Amniotic stem cell (primary cell): ENCODE results near the gene SMKR1.
"Not testable (repeated sequence)": the region's sequence is repeated elsewhere in the genome, so short reads cannot be mapped to it uniquely, and the experiment has no call there.

Experiments
- DNase-seq: peaks from one replicate; lab custom pipeline; 2025; lab: John Stamatoyannopoulos, UW

Gene SMKR1

DNA sequence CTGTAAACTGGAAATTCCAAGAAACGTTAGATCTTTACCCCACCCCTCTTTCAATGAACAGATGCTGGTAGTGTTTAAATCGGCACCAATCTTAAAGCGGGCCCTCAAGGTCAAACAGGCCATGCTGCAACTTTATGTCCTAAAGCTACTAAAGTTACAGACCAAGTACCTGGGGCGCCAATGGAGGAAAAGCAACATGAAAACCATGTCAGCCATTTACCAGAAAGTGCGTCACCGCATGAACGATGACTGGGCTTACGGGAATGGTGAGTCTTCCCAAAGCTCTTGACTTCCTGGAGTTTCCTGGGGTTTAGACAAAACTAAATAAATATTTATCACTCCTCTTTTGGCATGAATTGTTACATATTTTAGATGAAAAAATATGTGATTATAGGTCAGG, 19.6 kb upstream of the SMKR1 start:
- no peak for DNase-seq

DNA sequence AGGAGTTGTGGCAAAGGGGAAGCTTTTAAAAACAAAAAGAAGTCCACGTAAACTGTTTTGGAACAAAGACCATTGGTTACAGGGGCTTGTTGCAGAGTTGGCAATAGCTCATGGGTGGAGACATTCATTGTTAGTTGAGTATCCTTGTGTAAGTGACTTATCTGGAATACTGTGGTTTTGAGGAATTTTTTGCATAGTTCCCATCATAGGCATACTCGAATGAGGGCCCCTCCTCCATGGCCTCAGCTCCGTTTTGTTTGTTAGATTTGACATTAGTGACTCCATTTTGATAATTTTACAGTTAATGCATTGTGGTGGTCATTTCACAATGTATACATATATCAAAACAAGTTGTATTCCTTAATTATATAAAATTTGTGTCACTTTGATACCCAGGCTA, 12.8 kb upstream of the SMKR1 start:
- no peak for DNase-seq

DNA sequence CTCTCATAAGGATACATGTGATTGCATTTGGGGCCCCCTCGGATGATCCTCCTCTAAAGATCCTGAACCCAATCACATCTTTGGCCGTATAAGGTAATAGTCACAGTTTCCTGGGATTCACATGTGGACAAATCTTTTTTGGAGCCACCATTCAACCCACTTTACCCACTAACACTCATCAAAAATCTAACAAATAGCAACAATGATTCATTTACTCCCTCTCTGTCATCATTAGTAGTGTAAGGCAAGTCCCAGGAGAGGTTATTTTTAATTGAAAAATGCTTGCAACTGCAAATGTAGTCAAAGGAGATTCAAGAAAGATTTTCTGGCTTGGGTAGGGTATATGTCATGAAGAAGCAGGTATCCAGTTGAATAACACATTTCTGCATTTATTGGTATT, 9.9 kb upstream of the SMKR1 start:
- no peak for DNase-seq

DNA sequence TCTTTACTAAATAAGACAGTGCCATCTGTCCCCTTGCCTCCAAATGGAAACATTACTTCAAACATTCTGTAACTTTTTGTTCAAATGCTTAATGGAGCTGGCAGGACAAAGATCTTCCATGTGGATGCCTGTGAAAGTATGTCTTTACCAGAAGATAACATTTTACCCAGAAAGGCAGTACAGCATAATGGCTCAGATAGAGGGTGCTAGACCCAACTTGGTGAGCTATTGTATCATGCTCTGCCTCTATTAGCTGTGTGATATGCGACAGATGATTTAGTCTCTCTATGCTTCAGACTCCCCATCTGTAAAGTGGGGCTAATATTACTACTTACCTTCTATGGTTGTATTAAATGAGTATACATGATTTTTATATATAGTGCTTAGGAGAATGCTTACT, 8.8 kb upstream of the SMKR1 start:
- no peak for DNase-seq

DNA sequence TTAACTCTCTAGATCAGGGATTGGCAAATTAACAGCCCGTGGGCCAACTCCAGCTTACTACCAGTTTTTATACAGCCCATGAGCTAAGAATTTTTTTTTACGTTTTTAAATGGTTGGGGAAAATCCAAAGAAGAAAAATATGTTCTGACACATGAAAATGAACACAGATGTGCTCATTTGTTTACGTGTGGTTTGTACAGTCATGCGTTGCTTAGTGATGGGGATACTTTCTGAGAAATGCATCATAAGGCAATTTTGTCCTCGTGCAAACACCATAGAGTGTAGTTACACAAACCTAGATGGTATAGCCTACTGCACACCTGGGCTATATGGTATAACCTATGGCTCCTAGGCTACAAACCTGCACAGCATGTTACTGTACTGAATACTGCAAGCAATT, 8.3 kb upstream of the SMKR1 start:
- peak; percentile 79 for DNase-seq

DNA sequence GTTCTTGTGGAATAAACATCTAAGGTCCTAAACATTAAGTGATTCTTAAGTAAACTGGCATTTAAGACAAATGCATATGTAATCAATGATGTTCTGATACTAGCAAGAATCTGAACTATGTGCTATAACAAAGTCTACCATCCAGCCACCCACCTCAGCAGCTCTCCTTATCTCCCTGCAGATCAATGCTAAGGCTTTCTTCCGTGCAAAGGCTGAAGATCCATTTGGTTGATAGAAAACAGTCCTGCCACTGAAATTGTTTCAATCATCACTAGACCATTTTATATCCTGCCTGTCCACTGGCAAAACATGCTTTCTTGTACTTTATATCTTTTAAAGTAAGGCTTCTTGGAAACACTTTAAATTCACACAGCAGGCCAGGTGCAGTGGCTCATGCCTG, 6.3 kb upstream of the SMKR1 start:
- DNase-seq = no peak

DNA sequence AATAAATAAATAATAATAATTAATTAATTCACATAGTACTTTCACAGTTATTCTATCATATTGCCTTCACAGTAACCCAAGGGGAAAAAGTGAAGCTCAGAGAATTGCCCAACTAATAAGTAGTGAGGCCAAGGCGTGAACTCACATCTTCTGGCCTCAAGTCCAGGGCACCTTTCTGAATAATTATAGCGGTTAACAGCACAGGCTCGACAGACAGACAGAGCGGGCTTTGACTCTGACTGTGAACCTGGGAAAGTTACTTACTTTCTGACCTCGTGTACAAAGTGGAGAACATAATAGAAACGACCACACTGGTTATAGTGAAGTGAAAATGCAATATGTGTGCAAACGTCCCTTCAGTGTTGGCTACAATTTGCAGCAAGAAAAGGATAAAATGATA, 5.7 kb upstream of the SMKR1 start:
- no peak for DNase-seq

DNA sequence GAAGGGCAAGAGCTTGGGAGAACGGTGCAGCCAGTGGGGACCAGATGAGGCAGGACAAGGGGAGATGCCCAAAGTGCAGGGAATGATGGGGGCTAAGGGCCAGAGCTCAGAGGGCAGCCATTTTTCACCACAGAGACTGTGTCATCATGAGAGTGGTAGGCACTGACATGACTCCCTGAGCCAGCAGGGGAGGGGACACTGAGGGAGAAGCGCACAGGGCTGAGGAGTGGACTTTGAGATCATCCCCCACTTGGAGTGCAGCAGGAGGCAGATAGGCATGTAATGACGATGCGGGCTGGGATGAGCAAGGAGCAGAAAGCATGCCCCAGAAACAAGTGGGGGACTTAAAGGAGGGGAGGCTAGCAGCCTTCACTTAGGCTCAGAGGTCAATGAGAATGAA, 5.2 kb upstream of the SMKR1 start:
- no peak for DNase-seq

DNA sequence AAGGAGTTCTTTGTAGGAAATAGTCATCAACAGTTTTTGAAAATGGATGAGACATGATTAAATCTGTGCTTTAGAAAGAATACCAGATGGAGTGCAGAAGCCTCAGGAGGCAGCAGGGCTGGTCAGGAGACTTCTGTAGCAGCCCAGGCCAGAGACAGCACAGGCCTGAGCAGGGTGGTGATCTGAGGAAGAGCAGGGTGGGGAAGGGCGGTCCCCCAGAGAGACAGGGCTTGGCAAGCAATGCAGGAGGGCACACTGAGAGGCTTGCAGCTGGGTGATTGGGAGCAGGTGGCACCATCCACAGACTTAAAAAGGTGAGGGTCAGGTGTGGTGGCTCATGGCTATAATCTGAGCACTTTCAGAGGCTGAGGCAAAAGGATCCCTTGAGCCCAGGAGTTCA, 4.3 kb upstream of the SMKR1 start:
- DNase-seq = no peak

DNA sequence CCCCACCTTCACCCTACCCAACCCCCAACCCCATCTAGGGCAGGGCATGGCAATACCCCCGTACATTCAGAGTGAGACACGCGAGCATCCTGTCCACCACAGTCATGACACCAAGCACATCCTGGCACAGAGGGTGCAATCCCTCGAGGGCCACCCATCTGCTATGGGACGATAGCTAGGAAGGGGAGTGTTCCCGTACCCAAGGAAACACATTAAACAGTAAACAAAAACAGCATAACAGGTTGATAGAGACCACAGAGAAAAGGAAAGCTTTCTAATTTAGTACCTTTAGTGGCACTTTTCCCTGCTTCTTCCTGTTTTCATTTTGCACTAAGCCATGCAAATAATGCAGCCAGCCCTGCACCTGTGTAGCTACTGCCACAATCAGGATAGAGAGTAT, 2.3 kb upstream of the SMKR1 start:
- DNase-seq = no peak

DNA sequence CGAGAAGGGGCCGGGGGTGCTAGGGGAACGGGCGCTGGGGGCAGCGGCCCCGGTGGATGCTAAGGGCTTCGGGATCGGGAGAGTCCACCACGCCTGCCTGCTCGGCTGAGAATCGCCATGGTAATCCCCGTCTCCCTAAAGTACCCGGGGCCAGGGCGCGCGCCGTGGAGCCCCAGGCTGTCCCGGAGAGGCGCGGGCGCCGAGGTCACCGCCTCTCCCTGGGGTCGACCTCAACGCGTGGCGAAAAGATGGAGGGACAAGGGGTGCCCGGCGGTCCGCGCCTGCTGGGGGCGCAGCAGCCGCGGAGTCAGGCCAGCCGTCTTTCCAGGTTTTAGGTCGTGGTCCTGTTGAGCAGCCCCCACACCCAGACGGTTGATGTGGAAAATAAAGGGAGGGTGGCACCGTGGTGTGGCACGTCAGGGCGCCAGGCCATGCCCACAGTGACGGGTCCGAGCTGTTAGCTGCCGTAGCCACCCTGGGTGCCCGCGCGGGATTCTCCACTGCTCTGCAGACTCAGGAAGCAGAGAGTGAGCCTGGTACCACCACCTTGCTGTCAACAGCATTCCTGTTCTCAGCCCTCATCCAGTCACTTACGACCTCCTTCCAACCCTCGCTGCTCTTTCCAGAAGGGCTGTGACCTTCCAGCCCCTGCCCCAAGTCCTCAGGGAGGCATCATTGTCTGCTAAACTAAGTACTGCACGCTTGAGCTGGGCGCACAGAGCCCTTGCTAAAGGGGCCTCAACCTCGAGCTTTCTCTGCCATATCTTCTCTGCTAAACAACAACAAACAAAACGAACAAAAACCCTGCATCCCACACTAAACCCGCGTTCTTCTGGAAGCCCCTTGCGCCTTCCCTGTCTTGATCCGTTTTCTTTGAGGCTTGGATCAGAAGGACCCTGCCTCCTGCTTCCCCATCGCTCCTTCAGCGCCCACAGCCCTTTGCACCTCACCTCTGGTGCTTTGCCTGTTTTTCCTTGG, 666 bp downstream of the SMKR1 start:
- DNase-seq = no peak

DNA sequence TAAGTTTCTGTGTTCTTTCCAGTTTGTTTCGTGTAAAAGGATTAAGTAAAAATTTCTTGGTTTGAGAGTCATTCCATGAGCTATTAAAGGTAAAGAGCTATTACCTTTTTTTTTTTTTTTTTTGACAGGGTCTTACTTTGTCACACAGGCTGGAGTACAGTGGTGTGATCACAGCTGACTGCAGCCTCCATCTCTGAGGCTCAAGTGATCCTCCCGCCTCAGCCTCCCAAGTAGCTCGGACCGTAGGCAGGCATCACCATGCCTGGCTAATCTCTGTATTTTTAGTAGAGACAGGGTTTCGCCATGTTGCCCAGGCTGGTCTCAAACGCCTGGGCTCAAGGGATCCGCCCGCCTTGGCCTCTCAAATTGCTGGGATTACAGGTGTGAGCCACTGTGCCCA, 1.4 kb downstream of the SMKR1 start:
- no peak for DNase-seq

DNA sequence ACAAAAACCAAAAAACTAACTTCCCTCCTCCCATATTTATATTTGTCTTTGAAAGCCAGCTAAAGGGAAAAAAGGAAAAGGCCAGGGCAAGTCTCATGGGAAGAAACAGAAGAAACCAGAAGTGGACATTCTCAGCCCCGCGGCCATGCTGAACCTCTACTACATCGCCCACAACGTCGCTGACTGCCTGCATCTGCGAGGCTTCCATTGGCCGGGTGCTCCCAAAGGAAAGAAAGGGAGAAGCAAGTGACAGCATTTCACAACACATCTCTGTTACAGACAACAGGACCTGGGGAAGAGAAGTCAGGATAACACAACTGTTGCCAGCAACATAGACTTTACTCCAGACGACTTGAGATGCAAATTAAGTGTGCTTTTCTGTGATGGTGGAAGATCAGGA, 9.9 kb downstream of the SMKR1 start:
- no peak for DNase-seq

DNA sequence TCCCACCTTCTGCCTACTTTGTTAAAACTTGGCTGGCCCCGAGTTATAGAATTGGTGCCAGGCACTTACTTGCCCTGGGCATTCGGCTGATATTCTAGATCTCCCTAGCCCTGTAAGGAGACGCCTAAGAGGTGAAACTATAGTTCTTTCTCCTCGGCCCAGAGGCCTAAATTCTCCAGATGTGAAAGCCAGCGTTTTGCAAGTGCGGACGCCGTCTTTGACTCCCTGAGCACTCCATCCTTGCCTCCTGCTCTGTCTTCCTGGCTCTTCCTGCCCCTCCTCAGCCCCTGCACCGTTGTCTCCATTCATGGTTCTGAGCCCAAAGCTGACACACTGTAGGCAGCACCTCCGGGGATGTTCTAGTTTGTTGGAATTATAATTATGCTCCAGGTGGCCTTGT, 11.2 kb downstream of the SMKR1 start:
- DNase-seq = no peak

DNA sequence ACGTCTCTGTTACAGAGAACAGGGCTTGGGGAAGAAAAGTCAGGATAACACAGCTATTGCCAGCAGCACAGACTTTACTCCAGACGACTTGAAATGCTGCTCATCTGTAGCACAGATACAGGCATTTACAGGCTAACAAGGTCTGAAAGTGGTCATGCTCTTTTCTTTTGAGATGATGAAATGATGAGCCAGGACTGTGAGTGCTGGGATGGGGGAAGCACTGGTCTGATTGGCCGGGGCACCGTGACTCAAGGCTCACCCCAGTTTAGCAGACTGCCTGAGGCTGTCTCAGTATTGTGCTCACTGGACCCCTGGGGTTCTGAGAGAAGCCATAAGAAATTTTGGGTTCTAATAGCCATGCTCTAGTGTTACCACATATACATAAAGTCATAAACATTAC, 12.4 kb downstream of the SMKR1 start:
- DNase-seq = no peak

DNA sequence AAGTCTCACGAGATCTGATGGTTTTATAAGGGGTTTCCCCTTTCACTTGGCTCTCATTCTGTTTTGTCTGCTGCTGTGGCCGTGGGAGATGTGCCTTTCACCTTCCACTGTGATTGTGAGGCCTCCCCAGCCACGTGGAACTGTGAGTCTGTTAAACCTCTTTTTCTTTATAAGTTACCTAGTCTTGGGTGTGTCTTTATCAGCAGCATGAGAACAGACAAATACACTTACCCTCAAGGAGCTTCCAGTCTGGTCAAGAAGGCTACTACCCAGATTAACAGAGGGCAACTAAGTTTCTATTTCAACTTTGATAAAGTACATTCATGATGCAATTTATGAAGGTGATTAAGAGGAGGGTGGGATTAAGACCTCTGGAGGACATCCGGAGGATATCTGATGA, 13.1 kb downstream of the SMKR1 start:
- DNase-seq = no peak

DNA sequence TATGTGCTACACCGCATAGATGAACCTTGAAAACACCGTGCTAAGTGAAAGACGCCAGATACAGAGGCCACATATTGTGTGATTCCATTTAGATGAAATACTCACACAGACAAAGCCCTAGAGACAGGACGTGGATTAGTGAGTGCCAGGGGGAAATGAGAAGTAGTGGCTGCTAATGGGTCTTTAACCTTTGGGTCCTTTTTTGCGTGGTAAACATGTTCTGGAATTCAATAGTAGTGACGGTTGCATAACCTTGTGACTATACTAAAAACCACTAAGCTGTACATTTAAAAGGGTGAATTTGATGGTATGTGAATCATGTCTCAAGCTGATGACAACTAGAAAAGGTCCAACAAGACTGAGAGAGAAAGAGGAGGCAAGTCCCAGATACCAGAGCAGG, 15.6 kb downstream of the SMKR1 start:
- DNase-seq = no peak

DNA sequence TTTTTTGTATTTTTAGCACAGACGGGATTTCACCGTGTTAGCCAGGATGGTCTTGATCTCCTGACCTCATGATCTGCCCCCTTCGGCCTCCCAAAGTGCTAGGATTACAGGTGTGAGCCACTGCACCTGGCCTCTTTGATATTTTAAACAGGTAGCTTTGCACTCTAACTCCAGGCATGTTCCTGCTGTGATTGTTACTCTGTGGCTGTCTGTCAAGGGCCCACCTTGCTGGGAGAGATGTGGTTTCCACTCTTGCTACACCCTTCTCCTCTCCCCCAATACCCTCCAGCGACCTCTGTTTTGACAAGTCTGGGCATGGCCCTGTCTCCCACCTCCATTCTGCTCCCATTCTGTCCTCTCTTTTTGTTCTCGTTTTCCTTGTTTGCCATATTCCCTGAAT, 17.1 kb downstream of the SMKR1 start:
- DNase-seq = no peak

DNA sequence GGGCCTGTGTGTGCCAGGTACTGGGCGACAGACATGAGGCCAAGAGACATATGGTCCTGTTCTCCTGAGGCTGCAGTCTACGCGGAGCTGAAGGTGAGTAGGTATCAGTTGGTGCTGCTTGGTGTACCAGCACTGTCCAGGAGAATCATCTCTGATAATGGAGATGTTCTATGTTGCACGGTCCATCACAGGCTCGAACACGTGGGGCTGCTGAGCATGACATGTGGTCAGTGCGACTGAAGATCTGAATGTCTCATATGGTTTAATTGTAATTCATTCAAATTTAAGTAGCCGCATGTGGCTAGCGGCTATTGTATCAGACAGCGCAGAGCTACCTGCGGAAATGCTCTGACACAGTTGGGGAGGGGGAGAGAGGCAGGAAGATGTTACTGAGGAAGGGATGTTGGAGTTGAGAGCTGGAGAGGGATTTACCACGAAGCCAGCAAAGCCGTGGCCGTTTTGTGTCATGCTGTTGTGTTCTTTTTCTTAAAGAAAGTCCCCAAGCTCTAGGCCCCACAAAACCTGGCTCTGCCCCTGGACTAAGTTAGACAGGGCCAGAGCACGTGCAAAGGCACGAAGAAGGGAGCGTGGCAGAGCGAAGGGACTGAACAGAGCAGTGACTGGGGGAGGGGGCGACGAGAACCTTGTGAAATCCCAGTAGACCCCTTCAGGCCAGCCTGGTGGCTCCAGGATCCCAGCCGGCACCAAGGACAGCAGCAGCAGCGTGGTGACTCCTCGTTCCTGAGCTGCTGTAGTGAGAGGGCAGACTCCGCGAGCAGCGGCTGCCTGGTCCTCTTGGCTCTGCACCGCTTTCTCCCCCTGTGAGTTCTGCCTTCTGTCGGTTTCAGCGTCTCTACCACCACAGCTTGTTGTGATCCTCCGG, 20.0 kb downstream of the SMKR1 start:
- DNase-seq = no peak

DNA sequence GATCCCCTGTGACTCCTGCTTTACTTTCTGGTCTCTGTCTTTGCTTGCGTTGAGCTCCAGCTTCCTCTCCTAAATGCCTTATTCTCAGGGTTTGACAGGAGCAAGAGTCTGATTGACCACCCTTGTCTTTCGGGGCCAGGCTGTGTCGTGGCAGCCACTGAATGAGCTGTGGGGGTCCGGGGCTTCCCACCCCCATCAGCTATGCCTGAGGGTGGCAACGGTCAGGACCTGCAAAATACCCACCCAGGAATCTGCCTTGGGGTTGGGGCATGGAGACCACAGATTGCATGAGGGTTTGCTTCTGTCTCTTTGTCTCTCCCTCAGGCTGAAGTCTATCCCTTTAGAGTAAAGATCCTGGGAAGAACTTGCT, 20.6 kb downstream of the SMKR1 start:
- no peak for DNase-seq

DNA sequence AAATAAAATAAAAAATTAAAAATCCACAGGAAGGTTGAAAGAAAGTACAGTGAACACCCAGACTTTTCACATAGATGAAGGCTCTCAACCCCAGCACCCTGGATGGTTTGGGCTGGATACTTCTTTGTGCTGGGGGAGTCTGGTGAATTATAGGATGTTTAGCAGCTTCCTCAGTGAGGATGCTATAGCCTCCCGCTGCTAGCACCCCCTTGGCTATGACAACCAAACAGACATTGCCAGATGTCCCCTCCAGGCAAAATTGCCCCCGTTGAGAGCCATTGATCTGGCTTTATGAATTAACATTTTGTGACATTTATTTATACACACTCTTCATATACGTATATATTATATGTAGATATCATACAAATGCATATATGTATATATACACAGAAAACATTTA, 21.6 kb downstream of the SMKR1 start:
- DNase-seq = no peak

DNA sequence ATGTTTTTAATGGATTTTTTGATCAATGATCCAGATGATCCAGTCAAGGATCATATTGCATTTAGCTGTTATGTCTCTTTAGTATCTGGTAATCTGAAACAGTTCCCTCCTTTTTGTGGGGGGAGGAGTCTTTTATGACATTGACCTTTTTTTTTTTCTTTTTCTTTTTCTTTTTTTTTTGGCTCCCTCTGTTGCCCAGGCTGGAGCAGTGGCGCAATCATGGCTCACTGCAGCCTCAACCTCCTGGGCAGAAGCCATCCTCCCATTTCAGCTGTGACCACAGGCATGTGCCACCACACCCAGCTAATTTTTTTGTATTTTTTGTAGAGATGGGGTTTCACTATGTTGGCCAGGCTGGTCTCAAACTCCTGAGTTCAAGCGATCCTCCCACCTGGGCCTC, 22.1 kb downstream of the SMKR1 start:
- DNase-seq = not testable (repeated sequence)

DNA sequence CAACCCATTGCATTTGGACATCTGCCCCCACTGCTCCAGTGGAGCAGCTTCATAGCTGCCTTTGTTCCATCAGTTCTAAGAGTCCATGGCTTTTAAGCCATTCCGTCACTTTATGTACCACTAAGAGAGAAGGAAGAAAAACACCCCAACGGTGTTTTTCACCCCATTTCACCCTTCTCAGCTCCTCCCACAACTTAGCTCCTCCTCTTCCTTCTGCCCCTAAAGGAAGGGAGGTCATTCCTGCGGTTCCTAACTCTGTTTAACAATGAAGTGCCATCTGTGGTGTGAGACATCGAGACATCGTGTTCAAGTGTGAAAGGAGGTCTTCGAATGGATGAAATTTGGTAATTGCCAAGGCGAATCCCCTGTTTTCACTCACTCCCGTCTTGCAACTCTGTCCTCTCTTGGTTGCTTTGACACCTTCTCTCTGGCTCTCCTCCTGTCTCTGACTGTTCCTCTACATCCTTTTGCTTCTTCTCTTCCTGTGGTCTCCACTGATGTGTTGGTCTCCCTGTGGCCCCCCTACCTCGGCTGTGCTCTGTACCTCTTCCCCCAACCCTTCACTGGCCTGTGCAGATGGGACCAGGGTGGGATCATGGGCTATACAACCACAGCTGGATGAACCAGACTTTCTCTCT, 23.0 kb downstream of the SMKR1 start:
- no peak for DNase-seq
